ENCODE data around the gene TEX2.

- TF ChIP-seq CTCF (IDR thresholded peaks at IDR 0.05) (no peak), RELA (CRISPR knock-in tag; IDR thresholded peaks at IDR 0.05; ENCODE audit: borderline replicate concordance) (no peak), ZNF396 (CRISPR knock-in tag; IDR thresholded peaks at IDR 0.05; ENCODE audit: borderline replicate concordance) (no peak), NR2C2 (CRISPR knock-in tag; IDR thresholded peaks at IDR 0.05) (no peak), E2F5 (CRISPR knock-in tag; IDR thresholded peaks at IDR 0.05) (no peak), HMGXB4 (CRISPR knock-in tag; IDR thresholded peaks at IDR 0.05) (no peak), CREM (CRISPR knock-in tag; IDR thresholded peaks at IDR 0.05) (no peak), ZNF219 (CRISPR knock-in tag; IDR thresholded peaks at IDR 0.05; ENCODE audit: borderline replicate concordance) (no peak), KAT7 (CRISPR knock-in tag; IDR thresholded peaks at IDR 0.05; ENCODE audit: borderline replicate concordance) (no peak), ATF6 (CRISPR knock-in tag; IDR thresholded peaks at IDR 0.05) (no peak), CREB1 (CRISPR knock-in tag; IDR thresholded peaks at IDR 0.05) (no peak)
Measured at GRCh38 chr17:64200080-64201032, 62.7 kb downstream of the TEX2 start.

Data from WTC11 (cell line).